ENCODE data around the gene GALNT17.

The GALNT17 gene

DNA sequence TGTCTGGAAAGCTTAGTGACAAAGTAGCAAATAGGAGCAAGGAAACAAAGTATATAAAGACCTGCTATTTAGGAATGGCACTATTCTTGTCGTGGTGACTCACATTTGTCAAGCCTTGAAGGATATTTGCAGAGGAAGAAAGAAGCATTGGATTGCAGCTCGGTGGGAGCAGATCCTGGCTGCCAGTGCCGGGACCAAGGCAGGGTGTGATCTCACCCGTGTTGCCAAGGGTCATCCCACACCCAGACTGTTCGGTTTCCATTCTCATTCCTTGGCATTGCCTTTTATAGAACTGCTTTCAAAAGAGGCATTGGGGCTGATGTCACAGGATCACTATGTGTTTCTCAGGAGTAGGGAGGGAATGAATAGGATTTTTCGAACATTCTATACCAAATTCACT, 176.2 kb downstream of the GALNT17 start:
- H3K9me3 ChIP-seq (ENCODE audit: insufficient read depth, low read depth, low read length) = peaks cover 11% of the 10 kb centered on the region; the same call in 1 of the 2 replicates
- H3K4me1 ChIP-seq (ENCODE audit: insufficient read depth, low read length, poor library complexity, severe bottlenecking) = no peaks in the 10 kb centered on the region
- no peaks in the 10 kb centered on the region for H3K36me3 ChIP-seq (ENCODE audit: insufficient read depth, low read length)
- no peaks in the 10 kb centered on the region for H3K27me3 ChIP-seq (ENCODE audit: insufficient read depth, low read length, poor library complexity, severe bottlenecking)
- no peaks in the 10 kb centered on the region for H3K79me2 ChIP-seq (ENCODE audit: insufficient read depth, low read length)
- no peaks in the 10 kb centered on the region for H3K9me2 ChIP-seq (replicated peaks; ENCODE audit: low read depth, low read length)
- no peak overlapping the region for H3K4me3 ChIP-seq (ENCODE audit: low read length, poor library complexity, severe bottlenecking)
- no peaks in the 10 kb centered on the region for H3F3A ChIP-seq (ENCODE audit: low read depth)
- no peak overlapping the region for H2AFZ ChIP-seq (ENCODE audit: low read length)
- TF ChIP-seq, protein P1, sequence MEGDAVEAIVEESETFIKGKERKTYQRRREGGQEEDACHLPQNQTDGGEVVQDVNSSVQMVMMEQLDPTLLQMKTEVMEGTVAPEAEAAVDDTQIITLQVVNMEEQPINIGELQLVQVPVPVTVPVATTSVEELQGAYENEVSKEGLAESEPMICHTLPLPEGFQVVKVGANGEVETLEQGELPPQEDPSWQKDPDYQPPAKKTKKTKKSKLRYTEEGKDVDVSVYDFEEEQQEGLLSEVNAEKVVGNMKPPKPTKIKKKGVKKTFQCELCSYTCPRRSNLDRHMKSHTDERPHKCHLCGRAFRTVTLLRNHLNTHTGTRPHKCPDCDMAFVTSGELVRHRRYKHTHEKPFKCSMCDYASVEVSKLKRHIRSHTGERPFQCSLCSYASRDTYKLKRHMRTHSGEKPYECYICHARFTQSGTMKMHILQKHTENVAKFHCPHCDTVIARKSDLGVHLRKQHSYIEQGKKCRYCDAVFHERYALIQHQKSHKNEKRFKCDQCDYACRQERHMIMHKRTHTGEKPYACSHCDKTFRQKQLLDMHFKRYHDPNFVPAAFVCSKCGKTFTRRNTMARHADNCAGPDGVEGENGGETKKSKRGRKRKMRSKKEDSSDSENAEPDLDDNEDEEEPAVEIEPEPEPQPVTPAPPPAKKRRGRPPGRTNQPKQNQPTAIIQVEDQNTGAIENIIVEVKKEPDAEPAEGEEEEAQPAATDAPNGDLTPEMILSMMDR (conservative IDR thresholded peaks at IDR 0.05; ENCODE audit: low read length) = no peak
- TF ChIP-seq EZH2phosphoT487 (IDR thresholded peaks at IDR 0.05; ENCODE audit: borderline replicate concordance) = no peak
- no peak overlapping the region for H3K4me2 ChIP-seq (ENCODE audit: low read depth, low read length, poor library complexity, severe bottlenecking)
- no peak overlapping the region for H3K9ac ChIP-seq (ENCODE audit: low read depth, low read length, poor library complexity, severe bottlenecking)
- H4K20me1 ChIP-seq (ENCODE audit: insufficient read depth, low read length, poor library complexity, severe bottlenecking) = no peaks in the 10 kb centered on the region

GRCh38 chr7:71311576-71311975, 179.6 kb downstream of the GALNT17 start:
- Histone ChIP-seq H4K20me1 (ENCODE audit: insufficient read depth, low read length, poor library complexity, severe bottlenecking) (no peaks in the 10 kb centered on the region), H2AFZ (ENCODE audit: low read length) (no peak overlapping the region), H3F3A (ENCODE audit: low read depth) (no peaks in the 10 kb centered on the region), H3K79me2 (ENCODE audit: insufficient read depth, low read length) (no peaks in the 10 kb centered on the region), H3K27me3 (ENCODE audit: insufficient read depth, low read length, poor library complexity, severe bottlenecking) (no peaks in the 10 kb centered on the region), H3K4me2 (ENCODE audit: low read depth, low read length, poor library complexity, severe bottlenecking) (no peak overlapping the region), H3K36me3 (ENCODE audit: insufficient read depth, low read length) (no peaks in the 10 kb centered on the region), H3K9ac (ENCODE audit: low read depth, low read length, poor library complexity, severe bottlenecking) (no peak overlapping the region), H3K4me1 (ENCODE audit: insufficient read depth, low read length, poor library complexity, severe bottlenecking) (no peaks in the 10 kb centered on the region), H3K4me3 (ENCODE audit: low read length, poor library complexity, severe bottlenecking) (no peak overlapping the region), H3K9me3 (ENCODE audit: insufficient read depth, low read depth, low read length) (peaks cover 8% of the 10 kb centered on the region; the same call in 1 of the 2 replicates), H3K9me2 (replicated peaks; ENCODE audit: low read depth, low read length) (no peaks in the 10 kb centered on the region)
- TF ChIP-seq, protein P1 (conservative IDR thresholded peaks at IDR 0.05; ENCODE audit: low read length) = no peak
- TF ChIP-seq EZH2phosphoT487 (IDR thresholded peaks at IDR 0.05; ENCODE audit: borderline replicate concordance) = no peak

GRCh38 chr7:71312755-71313490, 181.0 kb downstream of the GALNT17 start:
- no peak overlapping the region for H2AFZ ChIP-seq (ENCODE audit: low read length)
- peaks cover 4% of the 10 kb centered on the region; the same call in 1 of the 2 replicates for H3K9me3 ChIP-seq (ENCODE audit: insufficient read depth, low read depth, low read length)
- no peaks in the 10 kb centered on the region for H3F3A ChIP-seq (ENCODE audit: low read depth)
- no peaks in the 10 kb centered on the region for H3K79me2 ChIP-seq (ENCODE audit: insufficient read depth, low read length)
- H3K4me3 ChIP-seq (ENCODE audit: low read length, poor library complexity, severe bottlenecking) = no peak overlapping the region
- no peak for TF ChIP-seq EZH2phosphoT487 (IDR thresholded peaks at IDR 0.05; ENCODE audit: borderline replicate concordance)
- TF ChIP-seq, protein P1 (conservative IDR thresholded peaks at IDR 0.05; ENCODE audit: low read length) = no peak
- H3K27me3 ChIP-seq (ENCODE audit: insufficient read depth, low read length, poor library complexity, severe bottlenecking) = no peaks in the 10 kb centered on the region
- no peaks in the 10 kb centered on the region for H4K20me1 ChIP-seq (ENCODE audit: insufficient read depth, low read length, poor library complexity, severe bottlenecking)
- no peak overlapping the region for H3K9ac ChIP-seq (ENCODE audit: low read depth, low read length, poor library complexity, severe bottlenecking)
- H3K36me3 ChIP-seq (ENCODE audit: insufficient read depth, low read length) = no peaks in the 10 kb centered on the region
- no peak overlapping the region for H3K4me2 ChIP-seq (ENCODE audit: low read depth, low read length, poor library complexity, severe bottlenecking)
- H3K9me2 ChIP-seq (replicated peaks; ENCODE audit: low read depth, low read length) = no peaks in the 10 kb centered on the region
- H3K4me1 ChIP-seq (ENCODE audit: insufficient read depth, low read length, poor library complexity, severe bottlenecking) = no peaks in the 10 kb centered on the region

Measured in Loucy (cell line).